T-cell (primary cell): ENCODE data around the gene JAG2. TPM values are rescaled to one million over a fixed set of nuclear protein-coding genes. Genes with fewer than 3 reads are reported as not detected.
A peak's percentile ranks its signal among the peaks of the same experiment; 100 is the strongest.

Experiments used
- ATAC-seq, 4 experiments: fragments of 200-7000 bp in 3 of 4; fragments of 150-1000 bp in 1 of 4; cut with Tn5 transposase; replicated peaks in 1 of 4; 1 replicate in 3 of 4; 2 replicates in 1 of 4; pipeline ENCODE4 v1.10.0; 2021; ENCODE audit warnings: moderate library complexity in 3 of 4, mild to moderate bottlenecking in 2 of 4, moderate number of reproducible peaks in 1 of 4
- CTCF ChIA-PET, 2 donors: fragments of 300-600 bp; sonication (Branson Sonifier 250); formaldehyde crosslinking; loops; one replicate each; lab custom pipeline; 2022; ENCODE audit warnings: antibody characterized with exemption in 2 of 2; lab: Charles Lee
- POLR2A ChIA-PET, 2 donors: fragments of 300-600 bp; sonication (Branson Sonifier 250); formaldehyde crosslinking; loops; one replicate each; lab custom pipeline; 2022; ENCODE audit warnings: antibody characterized with exemption in 2 of 2; lab: Charles Lee
- DNase-seq, 35 experiments: peaks; one replicate each; pipeline versions ENCODE4 v3.0.0 to v3.0.0-alpha.2; 2013 to 2023
- H3K27ac ChIP-seq: one replicate; pipeline ENCODE4 v1.5.1; 2013; ENCODE audit warnings: low read length
- H3K27me3 ChIP-seq, 2 experiments: replicated peaks in 1 of 2; 1 replicate in 1 of 2; 2 replicates in 1 of 2; pipeline versions ENCODE4 v1.6.1 to v1.7.0; 2013; ENCODE audit warnings: low read length in 1 of 2, mixed read lengths in 1 of 2; ENCODE audit not compliant: control insufficient read depth in 2 of 2, insufficient read depth in 2 of 2; ENCODE audit errors: extremely low read depth in 1 of 2
- H3K36me3 ChIP-seq, 2 donors: 1 replicate in 1 of 2; 2 replicates in 1 of 2; pipeline versions ENCODE4 v1.6.1 to v1.7.0; 2013; ENCODE audit warnings: low read length in 1 of 2; ENCODE audit not compliant: control insufficient read depth in 2 of 2, insufficient read depth in 1 of 2; ENCODE audit errors: extremely low read depth in 1 of 2
- H3K4me1 ChIP-seq, 2 experiments: 1 replicate in 1 of 2; 2 replicates in 1 of 2; pipeline versions ENCODE4 v1.6.1 to v1.7.0; 2013; ENCODE audit warnings: low read length in 2 of 2, mixed read lengths in 1 of 2; ENCODE audit not compliant: insufficient read depth in 2 of 2, control insufficient read depth in 1 of 2; ENCODE audit errors: extremely low read depth in 1 of 2
- H3K4me3 ChIP-seq, 2 donors: 1 replicate in 1 of 2; 2 replicates in 1 of 2; pipeline versions ENCODE4 v1.5.1 to v1.7.0; 2013; ENCODE audit warnings: mild to moderate bottlenecking in 2 of 2, low read length in 1 of 2, moderate library complexity in 1 of 2; ENCODE audit not compliant: control insufficient read depth in 1 of 2; ENCODE audit errors: extremely low read depth in 1 of 2
- H3K9me3 ChIP-seq: 2 replicates; pipeline ENCODE4 v1.7.0; 2013
- H3K27ac Mint-ChIP-seq, 2 donors: one replicate each; pipeline ENCODE4 v1.8.0; 2020 to 2021; ENCODE audit warnings: mild to moderate bottlenecking in 2 of 2, mixed read lengths in 2 of 2
- H3K27me3 Mint-ChIP-seq, 2 donors: one replicate each; pipeline ENCODE4 v1.8.0; 2021 to 2022; ENCODE audit warnings: mixed read lengths in 2 of 2
- H3K36me3 Mint-ChIP-seq: one replicate; pipeline ENCODE4 v1.8.0; 2021; ENCODE audit warnings: mixed read lengths
- H3K4me1 Mint-ChIP-seq, 3 donors: one replicate each; pipeline ENCODE4 v1.8.0; 2020 to 2022; ENCODE audit warnings: mixed read lengths in 3 of 3, mild to moderate bottlenecking in 1 of 3
- H3K4me3 Mint-ChIP-seq, 3 donors: one replicate each; pipeline ENCODE4 v1.8.0; 2020 to 2022; ENCODE audit warnings: mild to moderate bottlenecking in 3 of 3, mixed read lengths in 3 of 3, moderate library complexity in 3 of 3
- H3K9me3 Mint-ChIP-seq, 3 donors: one replicate each; pipeline ENCODE4 v1.8.0; 2020 to 2022; ENCODE audit warnings: mixed read lengths in 3 of 3
- WGBS: methylation state at CpG from one replicate; pipeline ENCODE4 v1.1.5; 2013; ENCODE audit warnings: missing lambda C conversion rate; ENCODE audit not compliant: insufficient coverage; 5-methylcytosine and 5-hydroxymethylcytosine counted together
- total RNA-seq, 35 experiments: library from RNA in 6 of 35; stranded (reverse) in 6 of 35; fragments of 120-200 nt in 1 of 35; gene quantifications; one replicate each; pipeline versions ENCODE4 v1.2.1 to v1.2.4 and lab custom pipeline; 2013 to 2026

Gene JAG2
- total RNA-seq, 5 donors from 2014 or later (not counting 1 experiment from before 2014, with no cell fraction given), result 0.76 to 1.9 (median 1.2) TPM

- Histone ChIP-seq H3K4me1 (peaks cover 0 to 10% of the 10 kb centered on the region in 2 experiments), H3K4me3 (no peak overlapping the region), H3K27me3 (peaks cover 0 to 6% of the 10 kb centered on the region in 2 experiments), H3K27ac (no peak overlapping the region), H3K9me3 (no peaks in the 10 kb centered on the region), H3K36me3 (peaks cover 12 to 15% of the 10 kb centered on the region in 2 donors)
- DNase-seq (no peak), ATAC-seq (no peak)
- no peak overlapping the region for H3K27ac Mint-ChIP-seq
- peaks cover 3% of the 10 kb centered on the region for H3K36me3 Mint-ChIP-seq
- ChIA-PET CTCF (no interaction called here), POLR2A (no interaction called here)
- H3K4me1 Mint-ChIP-seq, result peaks cover 0 to 8% (median 5%) of the 10 kb centered on the region in 3 donors
- no peaks in the 10 kb centered on the region for H3K27me3 Mint-ChIP-seq
- H3K9me3 Mint-ChIP-seq, result no peaks in the 10 kb centered on the region
- WGBS, result 85% methylated on average over 12 of the region's 12 CpGs
- no peak overlapping the region for H3K4me3 Mint-ChIP-seq
Measured at GRCh38 chr14:105208738-105209075, 40.1 kb upstream of the JAG2 start.

GRCh38 chr14:105207996-105208737 is 39.6 kb upstream of the JAG2 start:
- peaks cover 2 to 12% of the 10 kb centered on the region in 2 experiments for H3K4me1 ChIP-seq
- Mint-ChIP-seq H3K36me3 (peaks cover 3% of the 10 kb centered on the region), H3K27me3 (no peaks in the 10 kb centered on the region), H3K9me3 (no peaks in the 10 kb centered on the region), H3K4me3 (no peak overlapping the region), H3K27ac (no peak overlapping the region), H3K4me1 (peaks cover 0 to 8% (median 5%) of the 10 kb centered on the region in 3 donors)
- no peak for DNase-seq
- peaks cover 10 to 11% of the 10 kb centered on the region in 2 donors for H3K36me3 ChIP-seq
- ATAC-seq, result no peak
- no peak overlapping the region for H3K27ac ChIP-seq
- ChIA-PET CTCF (no interaction called here), POLR2A (no interaction called here)
- WGBS, result 91% methylated on average over 16 of the region's 25 CpGs
- no peaks in the 10 kb centered on the region for H3K9me3 ChIP-seq
- no peak overlapping the region for H3K4me3 ChIP-seq
- peaks cover 0 to 9% of the 10 kb centered on the region in 2 experiments for H3K27me3 ChIP-seq

GRCh38 chr14:105207460-105207901 is 38.9 kb upstream of the JAG2 start:
- H3K36me3 Mint-ChIP-seq, result peaks cover 3% of the 10 kb centered on the region
- peaks cover 4 to 19% of the 10 kb centered on the region in 2 experiments for H3K4me1 ChIP-seq
- no peak overlapping the region for H3K4me3 ChIP-seq
- H3K4me3 Mint-ChIP-seq, result no peak overlapping the region
- no peaks in the 10 kb centered on the region for H3K27me3 Mint-ChIP-seq
- peaks cover 6 to 11% of the 10 kb centered on the region in 2 donors for H3K36me3 ChIP-seq
- H3K27ac Mint-ChIP-seq, result no peak overlapping the region
- H3K27me3 ChIP-seq, result peaks cover 0 to 16% of the 10 kb centered on the region in 2 experiments
- 84% methylated on average over 13 of the region's 13 CpGs for WGBS
- ATAC-seq (peak in 2 of 4 experiments; percentile 26 to 30), DNase-seq (no peak)
- peaks cover 0 to 8% (median 7%) of the 10 kb centered on the region in 3 donors for H3K4me1 Mint-ChIP-seq
- H3K9me3 ChIP-seq, result no peaks in the 10 kb centered on the region
- CTCF ChIA-PET, result interaction anchor here in 1 of 2 donors (0.5 kb wide), 1 partner anchor 282 kb away, joined by 5 read pairs; no protein-coding TSS in a partner anchor
- H3K27ac ChIP-seq, result no peak overlapping the region
- POLR2A ChIA-PET, result no interaction called here
- H3K9me3 Mint-ChIP-seq, result no peaks in the 10 kb centered on the region

- 72% methylated on average over 3 of the region's 5 CpGs for WGBS
- Mint-ChIP-seq H3K9me3 (no peaks in the 10 kb centered on the region), H3K4me1 (peaks cover 5 to 14% (median 12%) of the 10 kb centered on the region in 3 donors), H3K36me3 (no peaks in the 10 kb centered on the region), H3K27ac (no peak overlapping the region), H3K4me3 (no peak overlapping the region), H3K27me3 (no peaks in the 10 kb centered on the region)
- POLR2A ChIA-PET, result no interaction called here
- Histone ChIP-seq H3K27ac (no peak overlapping the region), H3K36me3 (peaks cover under 1 to 7% of the 10 kb centered on the region in 2 donors), H3K4me3 (no peak overlapping the region), H3K9me3 (no peaks in the 10 kb centered on the region), H3K27me3 (peaks cover 0 to 22% of the 10 kb centered on the region in 2 experiments), H3K4me1 (peaks cover 9 to 25% of the 10 kb centered on the region in 2 experiments)
- DNase-seq, result no peak
- CTCF ChIA-PET, result interaction anchor here in 1 of 2 donors (0.5 kb wide), 1 partner anchor 283 kb away, joined by 5 read pairs; no protein-coding TSS in a partner anchor
- ATAC-seq, result no peak
Measured at GRCh38 chr14:105206873-105207272, 38.3 kb upstream of the JAG2 start.

GRCh38 chr14:105205673-105206208 is 37.2 kb upstream of the JAG2 start:
- 53% methylated on average over 12 of the region's 12 CpGs for WGBS
- peaks cover 8 to 18% (median 16%) of the 10 kb centered on the region in 3 donors for H3K4me1 Mint-ChIP-seq
- H3K9me3 Mint-ChIP-seq, result no peaks in the 10 kb centered on the region
- Histone ChIP-seq H3K27me3 (peaks cover 0 to 33% of the 10 kb centered on the region in 2 experiments), H3K4me3 (no peak overlapping the region), H3K4me1 (peaks cover 17 to 33% of the 10 kb centered on the region in 2 experiments), H3K36me3 (no peaks in the 10 kb centered on the region), H3K9me3 (no peaks in the 10 kb centered on the region), H3K27ac (no peak overlapping the region)
- CTCF ChIA-PET, result no interaction called here
- no peaks in the 10 kb centered on the region for H3K36me3 Mint-ChIP-seq
- H3K4me3 Mint-ChIP-seq, result no peak overlapping the region
- no peak for DNase-seq
- no peak for ATAC-seq
- peaks cover under 1 to 5% of the 10 kb centered on the region in 2 donors for H3K27me3 Mint-ChIP-seq
- POLR2A ChIA-PET, result no interaction called here
- H3K27ac Mint-ChIP-seq, result no peak overlapping the region

GRCh38 chr14:105204931-105205672 is 36.5 kb upstream of the JAG2 start:
- no peak overlapping the region for H3K4me3 Mint-ChIP-seq
- DNase-seq, result no peak
- peaks cover 8 to 18% (median 16%) of the 10 kb centered on the region in 3 donors for H3K4me1 Mint-ChIP-seq
- H3K9me3 Mint-ChIP-seq, result no peaks in the 10 kb centered on the region
- Histone ChIP-seq H3K36me3 (no peaks in the 10 kb centered on the region), H3K27ac (no peak overlapping the region), H3K4me3 (no peak overlapping the region), H3K27me3 (peaks cover 0 to 40% of the 10 kb centered on the region in 2 experiments), H3K4me1 (peaks cover 17 to 33% of the 10 kb centered on the region in 2 experiments), H3K9me3 (no peaks in the 10 kb centered on the region)
- no peaks in the 10 kb centered on the region for H3K36me3 Mint-ChIP-seq
- H3K27me3 Mint-ChIP-seq, result peaks cover 3 to 10% of the 10 kb centered on the region in 2 donors
- ChIA-PET POLR2A (no interaction called here), CTCF (no interaction called here)
- 78% methylated on average over 8 of the region's 21 CpGs for WGBS
- H3K27ac Mint-ChIP-seq, result no peak overlapping the region
- ATAC-seq, result no peak
